GM18505 (cell line): ENCODE results near the gene SEC22A.

ENCODE experiments used
- ATAC-seq: cut with Tn5 transposase; IDR thresholded peaks from one replicate; pipeline ENCODE4 v1.9.1; 2021; ENCODE audit not compliant: unreplicated experiment
- POLR2A ChIP-seq: IDR thresholded peaks from 4 replicates; pipeline ENCODE4 v1.6.1; 2011; ENCODE audit warnings: borderline replicate concordance; ENCODE audit not compliant: insufficient read depth, insufficient read length; ENCODE audit errors: extremely low read depth

Gene SEC22A

DNA sequence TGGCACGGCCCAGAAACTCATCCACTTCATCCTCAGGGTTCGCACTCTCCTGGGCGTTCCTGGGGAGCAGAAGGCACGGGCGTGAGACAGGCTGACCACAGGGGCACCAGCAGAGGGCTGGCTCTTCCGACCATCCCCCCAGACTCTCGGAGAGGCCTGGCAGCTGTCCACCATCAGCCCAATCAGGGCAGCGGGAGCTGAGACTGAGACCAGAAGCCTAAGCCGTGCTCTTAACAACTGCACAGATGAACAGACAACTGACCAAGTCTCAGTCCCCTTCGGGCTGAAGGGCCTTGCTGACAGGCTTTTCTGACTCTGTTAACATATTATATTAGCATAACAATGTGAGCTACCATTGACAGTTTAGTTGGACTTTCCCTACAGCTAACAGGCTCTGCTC, 118.0 kb downstream of the SEC22A start:
- ATAC-seq = no peak
- TF ChIP-seq POLR2A = no peak

DNA sequence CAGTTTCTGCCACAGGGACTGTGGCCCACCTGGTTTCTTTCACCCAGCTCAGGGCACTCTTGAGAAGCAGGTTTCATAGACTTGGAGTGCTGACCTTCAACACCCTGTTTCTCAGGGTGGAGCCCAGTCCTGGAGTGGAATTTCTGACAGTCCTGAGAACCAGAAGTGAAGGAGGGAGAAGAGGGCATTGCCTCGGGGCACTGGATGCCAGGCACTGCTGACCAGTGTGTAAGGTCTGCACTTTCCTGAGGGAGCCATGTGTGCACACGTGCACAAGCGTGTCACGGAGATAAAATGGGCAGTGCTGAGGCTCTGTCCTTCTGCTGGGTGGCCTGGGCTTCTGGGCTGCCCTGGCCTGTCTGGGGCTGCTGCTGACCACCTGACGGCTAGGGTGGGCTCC, 118.5 kb downstream of the SEC22A start:
- no peak for TF ChIP-seq POLR2A
- no peak for ATAC-seq

DNA sequence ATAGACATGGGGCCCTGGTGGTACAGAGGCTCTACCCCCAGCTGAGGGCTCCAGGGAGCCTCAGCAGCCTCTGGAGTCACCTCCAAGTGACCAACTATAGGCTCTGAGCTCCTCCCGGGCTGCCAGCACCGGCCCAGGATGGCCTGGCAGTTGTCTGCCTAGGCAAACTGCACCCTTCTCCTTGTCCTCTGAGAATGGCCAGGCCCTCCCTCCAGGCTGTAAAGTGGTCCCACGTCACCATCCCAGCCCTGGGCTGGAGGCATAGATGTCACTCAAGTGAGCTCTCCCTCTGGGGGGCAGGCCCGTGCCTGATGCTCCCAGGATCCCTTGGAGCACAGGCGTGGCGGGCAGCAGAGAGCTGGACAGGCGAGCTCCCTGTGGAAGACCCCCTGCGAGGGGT, 120.1 kb downstream of the SEC22A start:
- ATAC-seq = no peak
- no peak for TF ChIP-seq POLR2A

DNA sequence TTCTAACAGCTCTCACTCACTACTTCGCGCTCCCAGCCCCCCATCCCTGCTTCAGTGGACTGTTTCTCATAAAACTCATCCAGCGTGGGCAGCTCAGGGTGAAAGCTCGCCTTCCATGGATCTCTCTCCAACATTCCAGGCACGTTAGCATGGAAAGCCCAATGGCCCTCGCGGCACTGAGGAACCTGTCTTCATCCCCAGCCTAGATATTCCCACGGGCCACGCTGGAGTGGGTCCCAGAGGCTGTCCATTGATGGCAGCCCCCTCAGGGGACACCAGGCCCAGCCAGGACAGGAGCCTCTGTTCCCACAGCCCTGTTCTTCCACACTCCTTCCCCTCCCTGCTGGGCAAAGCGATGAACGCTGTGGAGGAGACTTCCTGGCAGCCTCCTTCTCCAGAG, 121.1 kb downstream of the SEC22A start:
- no peak for ATAC-seq
- TF ChIP-seq POLR2A = no peak
